ENCODE results near the gene ADGRG1.

GRCh38 chr16:57626420-57627170 is 1.8 kb upstream of the ADGRG1 start:
- TF ChIP-seq CTCF (IDR thresholded peaks at IDR 0.05; ENCODE audit: borderline replicate concordance, extremely low read depth, low read length, poor library complexity, severe bottlenecking) (no peak), EZH2 (IDR thresholded peaks at IDR 0.05; ENCODE audit: borderline replicate concordance, low read depth, low read length, severe bottlenecking) (no peak)

Data from DND-41 (cell line).